ENCODE data around the gene TP53. TPM values are rescaled to one million over a fixed set of nuclear protein-coding genes. Genes with fewer than 3 reads are reported as not detected.

The TP53 gene
- total and polyA plus RNA-seq, 2 of the 4 experiments (the other 2 are of a cell fraction): 31.2 to 48.5 TPM

- dilution Hi-C loops (cut with HindIII; ENCODE audit: low sequenced_read_pairs, unreplicated experiment): no loop called here
- ChIA-PET CTCF (no interaction called here), POLR2A (ENCODE audit: unreplicated experiment) (no interaction called here)
- no CpG with 5 or more reads among the region's 2 CpGs for WGBS, 2 experiments (ENCODE audit: extremely low coverage in 2 of 2, insufficient read length in 1 of 2)
- peaks cover 1% of the 10 kb centered on the region; the same call in 1 of the 2 replicates for H3K4me1 ChIP-seq (ENCODE audit: control insufficient read depth, insufficient read depth, low read length)
- H3K4me3 ChIP-seq (ENCODE audit: insufficient read depth, low read depth, low read length): no peak overlapping the region
- H3K14ac ChIP-seq (replicated peaks; ENCODE audit: low read depth, low read length): no peak overlapping the region
- H2BK20ac ChIP-seq (ENCODE audit: low read depth, low read length): no peak overlapping the region
- no peak overlapping the region for H3K27ac ChIP-seq (ENCODE audit: insufficient read depth, low read length)
- no peak overlapping the region for H3K18ac ChIP-seq (ENCODE audit: low read depth, low read length)
- H4K8ac ChIP-seq (ENCODE audit: low read depth in 2 of 2, low read length in 2 of 2): no peak overlapping the region
- no peak overlapping the region for H2BK120ac ChIP-seq (ENCODE audit: low read depth, low read length)
- no peak for DNase-seq
- no peak overlapping the region for H3K56ac ChIP-seq (ENCODE audit: extremely low read depth, insufficient read depth, low read length)
- ATAC-seq (ENCODE audit: low read depth): no peak
- peaks cover 50% of the 10 kb centered on the region for H3K27me3 ChIP-seq (ENCODE audit: control insufficient read depth, insufficient read depth, low read length)
- no peak overlapping the region for H2BK5ac ChIP-seq (ENCODE audit: low read depth, low read length, poor library complexity, severe bottlenecking)
- no peaks in the 10 kb centered on the region for H3K9me3 ChIP-seq (ENCODE audit: control insufficient read depth, insufficient read depth, low read length)
- BruUV-seq (replicated peaks): no TSS peak
- H3K36me3 ChIP-seq (ENCODE audit: control insufficient read depth, insufficient read depth, low read length): no peaks in the 10 kb centered on the region
- no peak overlapping the region for H3K4me2 ChIP-seq (ENCODE audit: low read depth, low read length)
- in situ Hi-C loops (cut with MboI; ENCODE audit: low sequenced_read_pairs): no loop called here
- no peaks in the 10 kb centered on the region for H3K79me1 ChIP-seq (ENCODE audit: low read depth in 1 of 2, low read length in 2 of 2)
- no peaks in the 10 kb centered on the region; the same call in 1 of the 2 replicates for H4K20me1 ChIP-seq (ENCODE audit: insufficient read depth, low read length)
- no peak overlapping the region for H2AFZ ChIP-seq (replicated peaks; ENCODE audit: low read length, poor library complexity)
- intact Hi-C loops (cut with micrococcal nuclease): no loop called here
- H2AK5ac ChIP-seq (ENCODE audit: low read depth, low read length): no peak overlapping the region
- no peak overlapping the region for H3K4ac ChIP-seq (ENCODE audit: low read depth, low read length)
- H4K5ac ChIP-seq (ENCODE audit: low read depth, low read length): no peak overlapping the region
- no peak overlapping the region for H3K23ac ChIP-seq (ENCODE audit: low read depth, low read length)
- no peak for TF ChIP-seq MXI1 (IDR thresholded peaks at IDR 0.05; ENCODE audit: borderline replicate concordance, low read depth, low read length)
- TF ChIP-seq MAFK (IDR thresholded peaks at IDR 0.05; ENCODE audit: low read depth, low read length): no peak
- no peak for TF ChIP-seq CHD1 (IDR thresholded peaks at IDR 0.05; ENCODE audit: low read depth, low read length)
- TF ChIP-seq RFX5 (IDR thresholded peaks at IDR 0.05; ENCODE audit: low read depth, low read length): no peak
- TF ChIP-seq NFE2L2 (IDR thresholded peaks at IDR 0.05; ENCODE audit: low read depth, low read length): no peak
- TF ChIP-seq POLR2A (IDR thresholded peaks at IDR 0.05; ENCODE audit: low read depth, low read length): no peak
- no peak for TF ChIP-seq USF2 (IDR thresholded peaks at IDR 0.05; ENCODE audit: low read depth, low read length)
- TF ChIP-seq ELK1 (IDR thresholded peaks at IDR 0.05; ENCODE audit: borderline replicate concordance, low read depth, low read length): no peak
- TF ChIP-seq CTCF (conservative IDR thresholded peaks at IDR 0.05; ENCODE audit: low read depth, low read length): no peak
- no peak for TF ChIP-seq SMC3 (IDR thresholded peaks at IDR 0.05; ENCODE audit: low read depth, low read length)
- no peak for TF ChIP-seq RAD21 (IDR thresholded peaks at IDR 0.05; ENCODE audit: low read length)
- no peak for TF ChIP-seq RCOR1 (IDR thresholded peaks at IDR 0.05; ENCODE audit: insufficient replicate concordance, low read length)
- no peak for TF ChIP-seq CEBPB (IDR thresholded peaks at IDR 0.05; ENCODE audit: low read depth, low read length)
- no peak for TF ChIP-seq MAZ (IDR thresholded peaks at IDR 0.05; ENCODE audit: borderline replicate concordance, low read depth, low read length)
- TF ChIP-seq FOS (IDR thresholded peaks at IDR 0.05; ENCODE audit: low read depth, low read length): no peak
- no peak for TF ChIP-seq BHLHE40 (IDR thresholded peaks at IDR 0.05; ENCODE audit: low read depth, low read length)
- no peaks in the 10 kb centered on the region for H3K9me1 ChIP-seq (ENCODE audit: insufficient read depth, low read length)
- no peak overlapping the region for H3K9ac ChIP-seq (ENCODE audit: low read depth, low read length)
- no peak overlapping the region for H4K91ac ChIP-seq (ENCODE audit: insufficient read depth, low read depth, low read length)
- H2AK9ac ChIP-seq (replicated peaks; ENCODE audit: low read depth, low read length, poor library complexity): no peak overlapping the region
- H2BK15ac ChIP-seq (ENCODE audit: low read depth, low read length): no peak overlapping the region
Observed at GRCh38 chr17:7721612-7722011, 34.3 kb upstream of the TP53 start.
